Caco-2 (cell line): Measurements from ENCODE around the gene ATRX. TPM values are rescaled to one million over a fixed set of nuclear protein-coding genes. Genes with fewer than 3 reads are reported as not detected.
"Not testable (repeated sequence)": the region's sequence is repeated elsewhere in the genome, so short reads cannot be mapped to it uniquely, and the experiment has no call there.

ENCODE experiments used
- BruUV-seq: library from RNA; stranded (reverse); fragments of 400-500 nt; replicated peaks from 2 replicates; lab custom pipeline; 2021; lab: Mats Ljungman, UMichigan
- CTCF ChIA-PET: fragments of 300-600 bp; sonication (Branson Sonifier 250); formaldehyde crosslinking; loops from one replicate; lab custom pipeline; 2022; ENCODE audit warnings: antibody characterized with exemption; lab: Charles Lee
- POLR2A ChIA-PET: fragments of 300-600 bp; sonication (Branson Sonifier 250); formaldehyde crosslinking; loops from one replicate; lab custom pipeline; 2022; ENCODE audit warnings: antibody characterized with exemption; lab: Charles Lee
- DNase-seq, 2 experiments: peaks; one replicate each; pipeline versions ENCODE4 v3.0.0 to v3.0.0-alpha.2; 2020 to 2022
- H3K27me3 ChIP-seq: replicated peaks from 2 replicates; pipeline ENCODE4 v1.6.0; 2011; ENCODE audit warnings: low read length; ENCODE audit not compliant: control insufficient read depth, insufficient read depth
- H3K36me3 ChIP-seq: 2 replicates; pipeline ENCODE4 v1.5.1; 2011; ENCODE audit warnings: low read length; ENCODE audit not compliant: control insufficient read depth, insufficient read depth
- H3K4me1 ChIP-seq: fragments of 250-450 bp; sonication (Bioruptor Pico); 2 replicates; pipeline ENCODE4 v1.5.1; 2020; ENCODE audit warnings: mild to moderate bottlenecking
- H3K4me3 ChIP-seq: 2 replicates; pipeline ENCODE4 v1.5.1; 2011; ENCODE audit warnings: low read depth, mild to moderate bottlenecking, control low read depth, low read length
- H3K9me3 ChIP-seq: fragments of 250-450 bp; sonication (Bioruptor Pico); 2 replicates; pipeline ENCODE4 v1.5.1; 2020; ENCODE audit warnings: mild to moderate bottlenecking, moderate library complexity
- H3K27ac Mint-ChIP-seq: one replicate; pipeline ENCODE4 v1.8.0; 2022; ENCODE audit warnings: mixed read lengths; ENCODE audit not compliant: unreplicated experiment
- H3K27me3 Mint-ChIP-seq: one replicate; pipeline ENCODE4 v1.8.0; 2022; ENCODE audit warnings: mixed read lengths; ENCODE audit not compliant: insufficient read depth, unreplicated experiment
- H3K36me3 Mint-ChIP-seq: one replicate; pipeline ENCODE4 v1.8.0; 2022; ENCODE audit warnings: mild to moderate bottlenecking, mixed read lengths; ENCODE audit not compliant: insufficient read depth, unreplicated experiment
- H3K4me1 Mint-ChIP-seq: one replicate; pipeline ENCODE4 v1.8.0; 2022; ENCODE audit warnings: low read depth, mixed read lengths; ENCODE audit not compliant: unreplicated experiment
- H3K4me3 Mint-ChIP-seq: one replicate; pipeline ENCODE4 v1.8.0; 2022; ENCODE audit warnings: mild to moderate bottlenecking, moderate library complexity, mixed read lengths; ENCODE audit not compliant: unreplicated experiment
- H3K9me3 Mint-ChIP-seq: one replicate; pipeline ENCODE4 v1.8.0; 2022; ENCODE audit warnings: mixed read lengths; ENCODE audit not compliant: unreplicated experiment
- intact Hi-C: fragments of 100-400 bp; cut with micrococcal nuclease; formaldehyde crosslinking; loops from one replicate; pipeline ENCODE4 v1.10.0; 2022; ENCODE audit not compliant: unreplicated experiment
- total RNA-seq: library from RNA; stranded (reverse); gene quantifications from 2 replicates; pipeline ENCODE4 v1.2.3, GENCODE V29; 2022
- TF ChIP-seq, protein P1 (sequence below), 2 experiments: fragments of 200-600 bp in 1 of 2; IDR thresholded peaks; 1 replicate in 1 of 2; 2 replicates in 1 of 2; pipeline versions ENCODE4 v1.5.1 to v1.8.0; 2011 to 2022; ENCODE audit warnings: antibody characterized with exemption in 1 of 2, control low read depth in 1 of 2, inconsistent platforms in 1 of 2, low read depth in 1 of 2, low read length in 1 of 2, mild to moderate bottlenecking in 1 of 2, moderate library complexity in 1 of 2; ENCODE audit not compliant: insufficient read depth in 1 of 2, severe bottlenecking in 1 of 2, unreplicated experiment in 1 of 2

ATRX gene
- total RNA-seq, 1 experiment from 2014 or later, result 61.2 TPM

- POLR2A ChIA-PET, result no interaction called here
- Mint-ChIP-seq H3K27ac (no peak overlapping the region), H3K27me3 (no peaks in the 10 kb centered on the region)
Observed at GRCh38 chrX:77628294-77629025, 157.6 kb downstream of the ATRX start.

GRCh38 chrX:77622672-77623071 lies 163.3 kb downstream of the ATRX start:
- ChIA-PET POLR2A (no interaction called here), CTCF (no interaction called here)
- H3K36me3 ChIP-seq, result no peaks in the 10 kb centered on the region
- Mint-ChIP-seq H3K4me3 (no peak overlapping the region), H3K9me3 (no peaks in the 10 kb centered on the region), H3K27ac (peak overlapping the region; percentile 64), H3K27me3 (no peaks in the 10 kb centered on the region), H3K36me3 (peaks cover 23% of the 10 kb centered on the region), H3K4me1 (peaks cover 11% of the 10 kb centered on the region)
- no peaks in the 10 kb centered on the region for H3K27me3 ChIP-seq
- no peaks in the 10 kb centered on the region for H3K9me3 ChIP-seq
- H3K4me3 ChIP-seq, result no peak overlapping the region
- no peak for DNase-seq
- intact Hi-C loops, result no loop called here
- no TSS peak for BruUV-seq
- TF ChIP-seq, protein P1, sequence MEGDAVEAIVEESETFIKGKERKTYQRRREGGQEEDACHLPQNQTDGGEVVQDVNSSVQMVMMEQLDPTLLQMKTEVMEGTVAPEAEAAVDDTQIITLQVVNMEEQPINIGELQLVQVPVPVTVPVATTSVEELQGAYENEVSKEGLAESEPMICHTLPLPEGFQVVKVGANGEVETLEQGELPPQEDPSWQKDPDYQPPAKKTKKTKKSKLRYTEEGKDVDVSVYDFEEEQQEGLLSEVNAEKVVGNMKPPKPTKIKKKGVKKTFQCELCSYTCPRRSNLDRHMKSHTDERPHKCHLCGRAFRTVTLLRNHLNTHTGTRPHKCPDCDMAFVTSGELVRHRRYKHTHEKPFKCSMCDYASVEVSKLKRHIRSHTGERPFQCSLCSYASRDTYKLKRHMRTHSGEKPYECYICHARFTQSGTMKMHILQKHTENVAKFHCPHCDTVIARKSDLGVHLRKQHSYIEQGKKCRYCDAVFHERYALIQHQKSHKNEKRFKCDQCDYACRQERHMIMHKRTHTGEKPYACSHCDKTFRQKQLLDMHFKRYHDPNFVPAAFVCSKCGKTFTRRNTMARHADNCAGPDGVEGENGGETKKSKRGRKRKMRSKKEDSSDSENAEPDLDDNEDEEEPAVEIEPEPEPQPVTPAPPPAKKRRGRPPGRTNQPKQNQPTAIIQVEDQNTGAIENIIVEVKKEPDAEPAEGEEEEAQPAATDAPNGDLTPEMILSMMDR (IDR thresholded peaks at IDR 0.05; ENCODE audit: insufficient read depth in 1 of 2, low read depth in 1 of 2, low read length in 1 of 2, severe bottlenecking in 1 of 2, unreplicated experiment in 1 of 2), result no peak
- H3K4me1 ChIP-seq, result no peaks in the 10 kb centered on the region

More at GRCh38 chrX:77628294-77629025, 157.6 kb downstream of the ATRX start:
- Histone ChIP-seq H3K4me1 (no peaks in the 10 kb centered on the region), H3K4me3 (no peak overlapping the region), H3K27me3 (no peaks in the 10 kb centered on the region), H3K9me3 (no peaks in the 10 kb centered on the region), H3K36me3 (no peaks in the 10 kb centered on the region)
- no peak for DNase-seq
- intact Hi-C loops, result no loop called here
- H3K36me3 Mint-ChIP-seq, result peaks cover 19% of the 10 kb centered on the region
- no peak overlapping the region for H3K4me3 Mint-ChIP-seq
- H3K9me3 Mint-ChIP-seq, result no peaks in the 10 kb centered on the region
- no peaks in the 10 kb centered on the region for H3K4me1 Mint-ChIP-seq
- no TSS peak for BruUV-seq
- TF ChIP-seq, protein P1 (IDR thresholded peaks at IDR 0.05; ENCODE audit: insufficient read depth in 1 of 2, low read depth in 1 of 2, low read length in 1 of 2, severe bottlenecking in 1 of 2, unreplicated experiment in 1 of 2), result no peak
- CTCF ChIA-PET, result interaction anchor here (0.6 kb wide), 1 partner anchor 1248 kb away, joined by 3 read pairs; no protein-coding TSS in a partner anchor

GRCh38 chrX:77622233-77622632 lies 163.8 kb downstream of the ATRX start:
- Mint-ChIP-seq H3K36me3 (peaks cover 23% of the 10 kb centered on the region), H3K27ac (no peak overlapping the region), H3K9me3 (no peaks in the 10 kb centered on the region), H3K27me3 (no peaks in the 10 kb centered on the region), H3K4me1 (peaks cover 11% of the 10 kb centered on the region), H3K4me3 (no peak overlapping the region)
- no peaks in the 10 kb centered on the region for H3K4me1 ChIP-seq
- no peaks in the 10 kb centered on the region for H3K9me3 ChIP-seq
- no TSS peak for BruUV-seq
- H3K36me3 ChIP-seq, result no peaks in the 10 kb centered on the region
- H3K4me3 ChIP-seq, result no peak overlapping the region
- H3K27me3 ChIP-seq, result no peaks in the 10 kb centered on the region
- intact Hi-C loops, result no loop called here
- TF ChIP-seq, protein P1 (IDR thresholded peaks at IDR 0.05; ENCODE audit: insufficient read depth in 1 of 2, low read depth in 1 of 2, low read length in 1 of 2, severe bottlenecking in 1 of 2, unreplicated experiment in 1 of 2), result no peak
- ChIA-PET POLR2A (no interaction called here), CTCF (no interaction called here)
- DNase-seq, result no peak

DNA sequence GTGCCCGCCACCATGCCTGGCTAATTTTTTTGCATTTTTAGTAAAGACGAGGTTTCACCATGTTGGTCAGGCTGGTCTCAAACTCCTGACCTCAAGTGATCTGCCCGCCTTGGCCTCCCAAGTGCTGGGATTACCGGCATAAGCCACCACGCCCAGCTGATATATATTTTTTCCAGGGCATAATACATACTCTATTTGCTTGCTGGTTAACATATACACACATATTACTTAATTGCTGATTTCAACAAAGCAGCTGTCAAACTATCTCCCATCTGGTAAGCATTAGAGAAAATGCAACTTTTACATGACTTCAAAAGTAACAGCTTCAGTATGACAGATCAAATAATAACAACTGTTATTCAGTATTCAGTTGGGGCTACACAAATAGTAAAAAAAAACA lies 164.6 kb downstream of the ATRX start:
- intact Hi-C loops, DNase-seq, BruUV-seq, CTCF ChIA-PET, H3K27ac Mint-ChIP-seq, H3K9me3 ChIP-seq, H3K4me1 ChIP-seq, H3K27me3 Mint-ChIP-seq, H3K9me3 Mint-ChIP-seq, H3K36me3 ChIP-seq, H3K4me3 ChIP-seq, H3K27me3 ChIP-seq, POLR2A ChIA-PET, H3K4me3 Mint-ChIP-seq: not testable (repeated sequence)
- Mint-ChIP-seq H3K36me3 (peaks cover 23% of the 10 kb centered on the region), H3K4me1 (peaks cover 11% of the 10 kb centered on the region)
